ENCODE measurements around the gene CTAG2.
"Not testable (repeated sequence)": the region's sequence is repeated elsewhere in the genome, so short reads cannot be mapped to it uniquely, and the experiment has no call there.

The CTAG2 gene

DNA sequence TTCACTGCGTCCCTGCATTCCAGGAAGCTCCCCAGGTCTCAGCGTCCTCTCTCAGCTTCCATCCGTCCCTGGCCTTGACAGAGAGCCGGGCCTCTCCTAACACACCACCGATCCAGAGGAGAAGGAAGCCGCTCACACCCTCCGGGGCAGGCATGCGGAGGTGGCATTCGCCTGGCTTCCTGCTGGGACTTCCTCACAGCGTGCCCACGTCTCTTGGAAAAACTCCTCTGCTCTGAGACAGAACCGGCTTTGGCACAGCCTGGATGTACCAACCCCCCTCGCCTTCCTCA is 3.2 kb downstream of the CTAG2 start:
- H2BK120ac ChIP-seq (ENCODE audit: low read depth, low read length), result no peak overlapping the region
- no peak overlapping the region for H3K4me3 ChIP-seq (ENCODE audit: insufficient read depth in 1 of 2, low read depth in 1 of 2, low read length in 2 of 2)
- H3K9me3 ChIP-seq (ENCODE audit: control insufficient read depth, low read length), result peaks cover 2% of the 10 kb centered on the region
- H3K4ac ChIP-seq (ENCODE audit: low read depth in 1 of 2, low read length in 2 of 2), result no peak overlapping the region
- no peak overlapping the region for H2AFZ ChIP-seq (ENCODE audit: low read depth, low read length)
- DNase-seq, result no peak
- H3K79me1 ChIP-seq (replicated peaks; ENCODE audit: low read length, poor library complexity, severe bottlenecking), result no peaks in the 10 kb centered on the region
- no peak overlapping the region for H3K18ac ChIP-seq (ENCODE audit: low read depth in 1 of 2, low read length in 2 of 2)
- H4K91ac ChIP-seq (ENCODE audit: low read length), result no peak overlapping the region
- H2BK12ac ChIP-seq (ENCODE audit: low read length in 2 of 2), result no peak overlapping the region
- 58% methylated on average over 10 of the region's 13 CpGs for WGBS
- no peaks in the 10 kb centered on the region for H3K36me3 ChIP-seq (ENCODE audit: control insufficient read depth in 1 of 2, insufficient read depth in 2 of 2, low read depth in 1 of 2, low read length in 2 of 2)
- H4K8ac ChIP-seq (ENCODE audit: low read length), result no peak overlapping the region
- no peak overlapping the region for H2AK5ac ChIP-seq (ENCODE audit: low read length, severe bottlenecking)
- no peak overlapping the region for H2BK15ac ChIP-seq (ENCODE audit: low read depth, poor library complexity, severe bottlenecking)
- no peak overlapping the region for H2BK5ac ChIP-seq (ENCODE audit: low read depth, low read length, poor library complexity, severe bottlenecking)
- H3K4me1 ChIP-seq (ENCODE audit: control insufficient read depth, insufficient read depth, low read depth, low read length), result no peaks in the 10 kb centered on the region
- H3K27ac ChIP-seq (ENCODE audit: low read length, poor library complexity, severe bottlenecking), result no peak overlapping the region
- H3K23ac ChIP-seq (ENCODE audit: low read length in 2 of 2), result no peak overlapping the region
- no peak overlapping the region for H3K4me2 ChIP-seq (ENCODE audit: low read length, poor library complexity, severe bottlenecking)
- H3K9ac ChIP-seq (ENCODE audit: low read length), result no peak overlapping the region
- no peak overlapping the region for H3K14ac ChIP-seq (ENCODE audit: low read length in 2 of 2)
- H3K27me3 ChIP-seq (ENCODE audit: control insufficient read depth in 1 of 2, insufficient read depth in 1 of 2, low read length in 2 of 2), result peaks cover 0 to 7% of the 10 kb centered on the region in 2 experiments

DNA sequence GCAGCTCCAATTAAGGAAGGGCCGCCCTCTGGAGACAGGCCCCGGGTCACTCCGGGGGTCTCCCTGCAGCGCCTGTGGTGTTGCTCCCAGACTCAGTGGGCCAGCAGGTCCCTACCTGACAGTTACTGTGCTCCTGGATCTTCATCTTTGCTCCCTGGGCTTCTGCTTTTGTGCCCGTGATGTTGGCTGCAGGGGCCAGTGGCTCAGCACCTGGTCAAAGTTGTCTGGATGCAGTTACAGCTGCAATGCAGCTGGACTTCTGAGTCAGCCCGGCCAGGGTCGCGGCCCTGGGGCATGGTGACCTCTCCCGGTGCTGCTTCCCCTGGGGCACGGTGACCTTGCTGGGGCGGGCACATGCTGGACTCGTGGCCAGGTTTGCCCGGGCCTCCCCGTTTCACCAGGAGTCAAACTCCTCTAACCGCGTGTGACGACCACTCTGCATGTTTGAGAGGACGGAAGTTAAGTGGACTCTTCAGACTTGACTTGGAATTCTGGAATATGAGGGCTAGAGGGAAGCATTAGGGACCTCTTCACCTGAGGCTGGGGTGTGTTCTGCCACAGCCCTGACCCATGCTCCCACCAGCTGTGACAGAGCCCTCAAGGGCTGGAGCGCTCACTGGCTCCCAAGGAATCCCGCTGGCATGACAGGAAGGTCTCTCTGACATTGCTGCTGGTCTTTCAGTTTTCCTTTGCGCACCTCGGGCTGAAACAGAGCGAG is 3.7 kb downstream of the CTAG2 start:
- no peaks in the 10 kb centered on the region for H3K36me3 ChIP-seq (ENCODE audit: control insufficient read depth in 1 of 2, insufficient read depth in 2 of 2, low read depth in 1 of 2, low read length in 2 of 2)
- WGBS, result 82% methylated on average over 21 of the region's 23 CpGs
- H3K14ac ChIP-seq (ENCODE audit: low read length in 2 of 2), result no peak overlapping the region
- H2BK120ac ChIP-seq (ENCODE audit: low read depth, low read length), result no peak overlapping the region
- no peak overlapping the region for H2BK15ac ChIP-seq (ENCODE audit: low read depth, poor library complexity, severe bottlenecking)
- no peak overlapping the region for H3K27ac ChIP-seq (ENCODE audit: low read length, poor library complexity, severe bottlenecking)
- no peak overlapping the region for H2BK5ac ChIP-seq (ENCODE audit: low read depth, low read length, poor library complexity, severe bottlenecking)
- no peak overlapping the region for H3K4me3 ChIP-seq (ENCODE audit: insufficient read depth in 1 of 2, low read depth in 1 of 2, low read length in 2 of 2)
- peaks cover 2% of the 10 kb centered on the region for H3K9me3 ChIP-seq (ENCODE audit: control insufficient read depth, low read length)
- H3K4ac ChIP-seq (ENCODE audit: low read depth in 1 of 2, low read length in 2 of 2), result peak overlapping the region in 1 of 2 experiments; percentile 15
- no peak overlapping the region for H2BK12ac ChIP-seq (ENCODE audit: low read length in 2 of 2)
- no peak overlapping the region for H2AFZ ChIP-seq (ENCODE audit: low read depth, low read length)
- H3K27me3 ChIP-seq (ENCODE audit: control insufficient read depth in 1 of 2, insufficient read depth in 1 of 2, low read length in 2 of 2), result peaks cover 0 to 4% of the 10 kb centered on the region in 2 experiments
- DNase-seq, result no peak
- no peak overlapping the region for H3K23ac ChIP-seq (ENCODE audit: low read length in 2 of 2)
- H4K8ac ChIP-seq (ENCODE audit: low read length), result no peak overlapping the region
- peak overlapping the region in 1 of 2 experiments; percentile 21 for H3K18ac ChIP-seq (ENCODE audit: low read depth in 1 of 2, low read length in 2 of 2)
- no peaks in the 10 kb centered on the region for H3K4me1 ChIP-seq (ENCODE audit: control insufficient read depth, insufficient read depth, low read depth, low read length)
- no peak overlapping the region for H2AK5ac ChIP-seq (ENCODE audit: low read length, severe bottlenecking)
- H3K79me1 ChIP-seq (replicated peaks; ENCODE audit: low read length, poor library complexity, severe bottlenecking), result no peaks in the 10 kb centered on the region
- no peak overlapping the region for H4K91ac ChIP-seq (ENCODE audit: low read length)
- H3K4me2 ChIP-seq (ENCODE audit: low read length, poor library complexity, severe bottlenecking), result no peak overlapping the region
- no peak overlapping the region for H3K9ac ChIP-seq (ENCODE audit: low read length)

DNA sequence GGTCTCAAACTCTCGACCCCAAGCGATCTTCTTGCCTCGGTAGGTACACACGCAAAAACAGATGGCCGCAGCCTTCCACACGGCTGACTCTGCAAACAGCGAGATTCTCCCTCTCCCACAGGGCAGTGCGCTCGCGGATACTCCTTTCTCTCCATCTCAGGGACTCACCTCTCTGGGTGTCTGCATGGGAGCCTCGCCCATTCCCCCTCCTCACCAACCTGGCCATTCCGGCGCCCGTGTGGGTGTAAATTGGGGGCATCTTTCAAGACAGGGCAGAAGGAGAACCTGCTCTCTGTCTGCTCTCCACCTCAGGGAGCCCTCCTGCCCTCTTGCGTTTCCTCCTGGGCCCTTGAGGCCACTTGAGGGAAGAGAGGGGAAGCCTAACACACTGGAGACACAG is 4.4 kb downstream of the CTAG2 start:
- no peak for DNase-seq
- Histone ChIP-seq H3K9ac (ENCODE audit: low read length) (no peak overlapping the region), H3K4me2 (ENCODE audit: low read length, poor library complexity, severe bottlenecking) (no peak overlapping the region), H3K23ac (ENCODE audit: low read length in 2 of 2) (no peak overlapping the region), H2AK5ac (ENCODE audit: low read length, severe bottlenecking) (no peak overlapping the region), H3K4me3 (ENCODE audit: insufficient read depth in 1 of 2, low read depth in 1 of 2, low read length in 2 of 2) (no peak overlapping the region), H3K4ac (ENCODE audit: low read depth in 1 of 2, low read length in 2 of 2) (no peak overlapping the region), H3K14ac (ENCODE audit: low read length in 2 of 2) (no peak overlapping the region), H2AFZ (ENCODE audit: low read depth, low read length) (no peak overlapping the region), H2BK5ac (ENCODE audit: low read depth, low read length, poor library complexity, severe bottlenecking) (no peak overlapping the region), H3K4me1 (ENCODE audit: control insufficient read depth, insufficient read depth, low read depth, low read length) (no peaks in the 10 kb centered on the region), H3K36me3 (ENCODE audit: control insufficient read depth in 1 of 2, insufficient read depth in 2 of 2, low read depth in 1 of 2, low read length in 2 of 2) (no peaks in the 10 kb centered on the region), H3K9me3 (ENCODE audit: control insufficient read depth, low read length) (peaks cover 2% of the 10 kb centered on the region), H4K91ac (ENCODE audit: low read length) (no peak overlapping the region), H3K27me3 (ENCODE audit: control insufficient read depth in 1 of 2, insufficient read depth in 1 of 2, low read length in 2 of 2) (peaks cover 0 to 4% of the 10 kb centered on the region in 2 experiments), H2BK120ac (ENCODE audit: low read depth, low read length) (no peak overlapping the region), H2BK12ac (ENCODE audit: low read length in 2 of 2) (no peak overlapping the region), H2BK15ac (ENCODE audit: low read depth, poor library complexity, severe bottlenecking) (no peak overlapping the region), H3K18ac (ENCODE audit: low read depth in 1 of 2, low read length in 2 of 2) (no peak overlapping the region), H3K79me1 (replicated peaks; ENCODE audit: low read length, poor library complexity, severe bottlenecking) (no peaks in the 10 kb centered on the region), H3K27ac (ENCODE audit: low read length, poor library complexity, severe bottlenecking) (no peak overlapping the region), H4K8ac (ENCODE audit: low read length) (no peak overlapping the region)
- WGBS, result 83% methylated on average over 6 of the region's 15 CpGs

GRCh38 chrX:154645745-154646378 is 7.5 kb downstream of the CTAG2 start:
- not testable (repeated sequence) for H2BK12ac ChIP-seq (ENCODE audit: low read length in 2 of 2); H3K9ac ChIP-seq (ENCODE audit: low read length); H2BK5ac ChIP-seq (ENCODE audit: low read depth, low read length, poor library complexity, severe bottlenecking); H2BK15ac ChIP-seq (ENCODE audit: low read depth, poor library complexity, severe bottlenecking); H3K23ac ChIP-seq (ENCODE audit: low read length in 2 of 2); H2BK120ac ChIP-seq (ENCODE audit: low read depth, low read length); H3K18ac ChIP-seq (ENCODE audit: low read depth in 1 of 2, low read length in 2 of 2); H3K14ac ChIP-seq (ENCODE audit: low read length in 2 of 2); H3K79me1 ChIP-seq (replicated peaks; ENCODE audit: low read length, poor library complexity, severe bottlenecking); H2AK5ac ChIP-seq (ENCODE audit: low read length, severe bottlenecking); H3K4me1 ChIP-seq (ENCODE audit: control insufficient read depth, insufficient read depth, low read depth, low read length); H4K91ac ChIP-seq (ENCODE audit: low read length); H4K8ac ChIP-seq (ENCODE audit: low read length); H2AFZ ChIP-seq (ENCODE audit: low read depth, low read length); DNase-seq; H3K27me3 ChIP-seq (ENCODE audit: control insufficient read depth in 1 of 2, insufficient read depth in 1 of 2, low read length in 2 of 2); H3K4me3 ChIP-seq (ENCODE audit: insufficient read depth in 1 of 2, low read depth in 1 of 2, low read length in 2 of 2); H3K9me3 ChIP-seq (ENCODE audit: control insufficient read depth, low read length); H3K36me3 ChIP-seq (ENCODE audit: control insufficient read depth in 1 of 2, insufficient read depth in 2 of 2, low read depth in 1 of 2, low read length in 2 of 2); H3K4ac ChIP-seq (ENCODE audit: low read depth in 1 of 2, low read length in 2 of 2); H3K4me2 ChIP-seq (ENCODE audit: low read length, poor library complexity, severe bottlenecking); H3K27ac ChIP-seq (ENCODE audit: low read length, poor library complexity, severe bottlenecking)
- no CpG with 5 or more reads among the region's 24 CpGs for WGBS

Data from mesenchymal stem cell (in vitro differentiated cells and primary cell).